ENCODE results near the gene EML2. TPM values are rescaled to one million over a fixed set of nuclear protein-coding genes. Genes with fewer than 3 reads are reported as not detected.

EML2 gene
- total RNA-seq, 1 donor from 2014 or later: 207 TPM

DNA sequence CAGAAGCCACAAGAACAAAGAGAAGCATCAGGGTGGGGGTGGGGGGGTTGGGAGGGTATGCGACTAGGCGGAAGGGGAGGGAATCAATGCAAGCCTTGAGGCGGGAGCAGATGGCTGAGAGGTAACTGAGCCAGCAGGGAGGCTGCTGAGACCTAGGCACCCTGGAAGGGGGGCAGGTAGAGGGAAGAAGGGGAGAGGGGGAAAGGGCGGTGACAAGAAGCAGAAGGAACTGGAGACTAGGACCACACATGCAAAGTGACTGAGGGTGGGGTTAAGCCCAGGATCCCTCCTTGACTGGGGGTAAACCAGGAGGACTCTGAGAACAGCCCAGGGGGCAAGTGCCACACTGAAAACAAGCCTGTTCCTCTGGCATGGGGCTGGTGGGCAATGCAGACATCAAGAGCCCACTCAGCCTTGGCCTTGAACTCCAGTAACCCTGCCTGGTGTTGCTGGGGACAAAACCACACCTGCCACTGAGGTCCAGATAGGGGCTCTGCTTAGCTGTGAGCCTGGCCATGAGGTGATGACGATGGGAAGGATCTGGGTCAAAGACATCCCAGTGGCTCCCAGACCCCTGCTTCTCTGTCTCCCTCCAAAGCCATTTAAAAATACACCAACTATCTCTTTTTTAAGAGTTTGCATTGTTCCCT, 74.9 kb downstream of the EML2 start:
- H3K9me3 Mint-ChIP-seq: no peaks in the 10 kb centered on the region
- peaks cover 3% of the 10 kb centered on the region for H3K4me1 Mint-ChIP-seq (ENCODE audit: low read depth)
- H3K27ac Mint-ChIP-seq: no peak overlapping the region
- H3K36me3 Mint-ChIP-seq (ENCODE audit: low read depth): peaks cover 3% of the 10 kb centered on the region
- H3K4me3 Mint-ChIP-seq (ENCODE audit: low read depth): no peak overlapping the region
- no peak for DNase-seq (ENCODE audit: low spot score)
- H3K27me3 Mint-ChIP-seq (ENCODE audit: low read depth): no peaks in the 10 kb centered on the region
- intact Hi-C loops (cut with micrococcal nuclease): no loop called here

DNA sequence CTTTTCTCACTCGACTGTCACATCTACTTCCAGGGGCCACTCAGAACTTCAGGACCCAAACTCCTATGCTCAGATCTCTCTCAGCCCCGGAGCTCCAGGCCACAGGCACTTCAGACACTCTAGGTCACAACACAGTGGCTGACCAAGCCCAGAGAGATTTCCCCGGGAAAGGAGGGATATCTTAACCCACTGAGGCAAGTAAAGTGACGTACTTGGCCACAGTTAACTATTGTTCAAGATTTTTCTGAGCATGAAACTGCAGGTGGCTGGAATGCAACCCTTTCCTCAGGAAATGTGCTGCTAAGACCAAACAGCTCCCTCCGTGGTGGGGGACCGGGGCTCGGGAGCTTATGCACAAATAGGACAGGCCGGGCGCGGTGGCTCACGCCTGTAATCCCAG, 78.5 kb downstream of the EML2 start:
- H3K27ac Mint-ChIP-seq: no peak overlapping the region
- intact Hi-C loops (cut with micrococcal nuclease): no loop called here
- H3K9me3 Mint-ChIP-seq: no peaks in the 10 kb centered on the region
- H3K4me3 Mint-ChIP-seq (ENCODE audit: low read depth): no peak overlapping the region
- peaks cover 3% of the 10 kb centered on the region for H3K36me3 Mint-ChIP-seq (ENCODE audit: low read depth)
- peaks cover 9% of the 10 kb centered on the region for H3K4me1 Mint-ChIP-seq (ENCODE audit: low read depth)
- DNase-seq (ENCODE audit: low spot score): no peak
- H3K27me3 Mint-ChIP-seq (ENCODE audit: low read depth): no peaks in the 10 kb centered on the region

DNA sequence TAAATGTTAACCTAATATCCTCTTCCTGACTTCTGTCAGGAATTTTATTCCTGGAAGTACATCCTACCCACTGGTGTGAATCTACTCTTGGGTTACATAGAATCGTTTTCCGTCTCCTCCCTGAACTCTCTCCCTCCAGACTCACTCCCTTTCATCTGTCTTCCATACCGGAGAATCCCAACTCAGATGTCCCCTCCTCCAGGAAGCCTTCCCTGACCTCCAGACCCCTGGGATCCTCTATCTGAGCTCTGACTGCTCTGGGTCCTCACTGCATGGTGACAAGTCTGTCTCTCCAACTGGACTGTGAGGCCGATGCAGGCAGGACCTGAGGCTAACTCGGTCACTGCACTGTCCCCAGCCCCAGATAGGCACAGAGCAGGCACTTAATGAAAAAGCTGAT, 79.2 kb downstream of the EML2 start:
- no peak overlapping the region for H3K4me3 Mint-ChIP-seq (ENCODE audit: low read depth)
- no peak overlapping the region for H3K27ac Mint-ChIP-seq
- peaks cover 3% of the 10 kb centered on the region for H3K36me3 Mint-ChIP-seq (ENCODE audit: low read depth)
- DNase-seq (ENCODE audit: low spot score): no peak
- no peaks in the 10 kb centered on the region for H3K27me3 Mint-ChIP-seq (ENCODE audit: low read depth)
- H3K4me1 Mint-ChIP-seq (ENCODE audit: low read depth): peaks cover 9% of the 10 kb centered on the region
- intact Hi-C loops (cut with micrococcal nuclease): no loop called here
- no peaks in the 10 kb centered on the region for H3K9me3 Mint-ChIP-seq

Other genes starting within 250 kb of the EML2 start
- 12.8 and 16.6 TPM in 2 replicates for gene PPP1R13L, start 234.3 kb downstream of the EML2 start, total RNA-seq
- 16.1 and 16.7 TPM in 2 replicates for gene POLR1G, start 232.8 kb downstream of the EML2 start, total RNA-seq
- gene ERCC1, start 215.5 kb downstream of the EML2 start, total RNA-seq: 114 and 118 TPM in 2 replicates
- 10.2 and 10.9 TPM in 2 replicates for gene FOSB, start 171.4 kb downstream of the EML2 start, total RNA-seq
- gene RTN2, start 142.3 kb downstream of the EML2 start, total RNA-seq: 4.0 and 8.1 TPM in 2 replicates
- 2.5 and 3.1 TPM in 2 replicates for gene PPM1N, start 141.0 kb downstream of the EML2 start, total RNA-seq
- 232 and 244 TPM in 2 replicates for gene VASP, start 131.9 kb downstream of the EML2 start, total RNA-seq
- 15.2 and 15.9 TPM in 2 replicates for gene OPA3, start 54.6 kb downstream of the EML2 start, total RNA-seq
- gene GPR4, start 37.2 kb downstream of the EML2 start, total RNA-seq: not detected in 2 replicates
- 9.3 and 9.5 TPM in 2 replicates for gene GIPR, start 28.8 kb upstream of the EML2 start, total RNA-seq
- gene SNRPD2, start 52.6 kb upstream of the EML2 start, total RNA-seq: 738 and 766 TPM in 2 replicates
- gene QPCTL, start 53.3 kb upstream of the EML2 start, total RNA-seq: 24.2 and 26.7 TPM in 2 replicates
- gene FBXO46, start 91.5 kb upstream of the EML2 start, total RNA-seq: 34.4 and 38.9 TPM in 2 replicates
- not detected in 2 replicates for gene MEIOSIN, start 94.0 kb upstream of the EML2 start, total RNA-seq
- 4.8 and 5.7 TPM in 2 replicates for gene SIX5, start 129.9 kb upstream of the EML2 start, total RNA-seq
- gene DMPK, start 143.1 kb upstream of the EML2 start, total RNA-seq: 22.0 and 23.4 TPM in 2 replicates
- gene DMWD, start 153.4 kb upstream of the EML2 start, total RNA-seq: 44.7 and 45.6 TPM in 2 replicates
- 0.16 and 0.23 TPM in 2 replicates for gene RSPH6A, start 175.9 kb upstream of the EML2 start, total RNA-seq
- gene SYMPK, start 223.8 kb upstream of the EML2 start, total RNA-seq: 121 and 131 TPM in 2 replicates
- 0.37 and 0.60 TPM in 2 replicates for gene FOXA3, start 224.9 kb upstream of the EML2 start, total RNA-seq
- gene IRF2BP1, start 246.7 kb upstream of the EML2 start, total RNA-seq: 15.7 and 17.1 TPM in 2 replicates

Measured in activated T-helper 2 cell treated with anti-CD3 and anti-CD28 coated beads, Interferon-gamma antibody, Interleukin-2, Interleukin-4, amounts not matched to agents 10 μg/mL and 5 μg/mL and 100 μg/mL, durations not matched to agents 14 hours and 24 hours and 36 hours (primary cell).